ENCODE results near the gene LTB4R. TPM values are rescaled to one million over a fixed set of nuclear protein-coding genes. Genes with fewer than 3 reads are reported as not detected.

Gene LTB4R
- polyA plus RNA-seq, 6 donors from 2014 or later, result 1.4 to 2.4 (median 2.1) TPM

DNA sequence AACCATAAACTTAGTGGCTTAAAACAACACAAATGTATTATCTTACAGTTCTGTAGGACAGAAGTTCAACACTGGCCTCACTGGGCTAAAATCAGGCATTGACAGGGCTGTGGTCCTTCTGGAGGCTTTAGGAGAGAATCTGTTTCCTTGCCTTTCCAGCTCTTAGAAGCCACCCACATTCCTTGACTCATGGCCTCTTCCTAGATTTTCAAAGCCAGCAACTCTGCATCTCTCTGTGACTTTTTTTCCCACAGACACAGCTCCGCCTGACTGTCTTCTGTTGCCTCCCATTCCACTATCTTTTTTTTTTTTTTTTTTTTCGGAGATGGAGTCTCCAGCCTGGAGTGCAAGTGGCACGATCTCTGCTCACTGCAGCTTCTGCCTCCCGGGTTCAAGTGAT, 44.9 kb downstream of the LTB4R start:
- no peak for ATAC-seq (ENCODE audit: low read depth in 2 of 2)

GRCh38 chr14:24360281-24360680, 49.0 kb downstream of the LTB4R start:
- DNase-seq (no peak), ATAC-seq (ENCODE audit: low read depth in 2 of 2) (no peak)
- Mint-ChIP-seq H3K4me3 (no peak overlapping the region), H3K27ac (no peak overlapping the region), H3K27me3 (peaks cover 0 to 38% (median 10%) of the 10 kb centered on the region in 3 donors), H3K4me1 (peaks cover 0 to 3% (median 3%) of the 10 kb centered on the region in 3 donors), H3K9me3 (no peaks in the 10 kb centered on the region), H3K36me3 (no peaks in the 10 kb centered on the region)

More for the DNA sequence above, 44.9 kb downstream of the LTB4R start:
- Mint-ChIP-seq H3K9me3 (no peaks in the 10 kb centered on the region), H3K4me1 (peaks cover 0 to 5% (median 0%) of the 10 kb centered on the region in 3 donors), H3K4me3 (no peak overlapping the region), H3K27me3 (peaks cover 22 to 50% (median 33%) of the 10 kb centered on the region in 3 donors), H3K36me3 (no peaks in the 10 kb centered on the region), H3K27ac (no peak overlapping the region)
- DNase-seq, result no peak

GRCh38 chr14:24361326-24361725, 50.0 kb downstream of the LTB4R start:
- no peak for DNase-seq
- Mint-ChIP-seq H3K36me3 (no peaks in the 10 kb centered on the region), H3K4me1 (peaks cover 8 to 14% (median 12%) of the 10 kb centered on the region in 3 donors), H3K27me3 (peaks cover 0 to 38% (median 14%) of the 10 kb centered on the region in 3 donors), H3K4me3 (no peak overlapping the region), H3K9me3 (no peaks in the 10 kb centered on the region), H3K27ac (no peak overlapping the region)
- ATAC-seq (ENCODE audit: low read depth in 2 of 2), result no peak

DNA sequence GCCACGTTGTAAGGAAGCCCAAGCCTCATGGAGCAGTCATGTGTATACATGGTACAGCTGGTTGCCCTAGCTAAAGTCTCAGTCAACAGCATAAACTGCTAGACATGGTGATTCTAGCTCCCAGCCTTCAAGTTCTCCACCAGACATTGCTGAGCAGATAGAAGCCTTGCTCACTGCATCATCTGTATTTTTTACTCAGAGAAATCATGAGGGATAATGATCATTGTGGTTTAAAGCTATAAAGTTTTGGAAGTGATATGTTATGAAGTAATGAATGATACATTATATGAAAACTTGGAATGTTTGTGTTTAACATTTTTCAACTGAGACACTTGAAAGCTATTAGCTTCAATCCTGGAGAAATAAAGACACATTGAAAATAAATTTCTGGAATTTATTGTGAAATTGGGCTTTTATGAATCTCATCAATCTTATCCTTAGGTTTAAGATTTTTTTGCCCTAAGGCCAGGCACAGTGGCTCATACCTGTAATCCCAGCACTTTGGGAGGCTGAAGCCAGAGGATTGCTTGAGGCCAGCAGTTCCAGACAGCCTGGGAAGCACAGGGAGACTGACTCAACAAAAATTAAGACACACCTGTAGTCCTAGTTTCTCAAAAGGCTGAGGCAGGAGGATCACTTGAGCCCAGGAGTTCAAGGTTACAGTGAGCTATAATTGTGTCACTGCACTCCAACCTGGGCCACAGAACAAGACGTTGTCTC, 51.1 kb downstream of the LTB4R start:
- H3K36me3 Mint-ChIP-seq, result no peaks in the 10 kb centered on the region
- no peak for ATAC-seq (ENCODE audit: low read depth in 2 of 2)
- DNase-seq, result no peak
- no peak overlapping the region for H3K4me3 Mint-ChIP-seq
- H3K9me3 Mint-ChIP-seq, result no peaks in the 10 kb centered on the region
- peaks cover 19 to 23% (median 19%) of the 10 kb centered on the region in 3 donors for H3K4me1 Mint-ChIP-seq
- peaks cover 0 to 40% (median 11%) of the 10 kb centered on the region in 3 donors for H3K27me3 Mint-ChIP-seq
- H3K27ac Mint-ChIP-seq, result no peak overlapping the region

GRCh38 chr14:24363401-24363800, 52.1 kb downstream of the LTB4R start:
- ATAC-seq (ENCODE audit: low read depth in 2 of 2), result no peak
- H3K27ac Mint-ChIP-seq, result no peak overlapping the region
- peaks cover 29 to 33% (median 29%) of the 10 kb centered on the region in 3 donors for H3K4me1 Mint-ChIP-seq
- no peaks in the 10 kb centered on the region for H3K36me3 Mint-ChIP-seq
- no peaks in the 10 kb centered on the region for H3K9me3 Mint-ChIP-seq
- H3K27me3 Mint-ChIP-seq, result peaks cover 0 to 41% (median 10%) of the 10 kb centered on the region in 3 donors
- H3K4me3 Mint-ChIP-seq, result no peak overlapping the region
- no peak for DNase-seq

DNA sequence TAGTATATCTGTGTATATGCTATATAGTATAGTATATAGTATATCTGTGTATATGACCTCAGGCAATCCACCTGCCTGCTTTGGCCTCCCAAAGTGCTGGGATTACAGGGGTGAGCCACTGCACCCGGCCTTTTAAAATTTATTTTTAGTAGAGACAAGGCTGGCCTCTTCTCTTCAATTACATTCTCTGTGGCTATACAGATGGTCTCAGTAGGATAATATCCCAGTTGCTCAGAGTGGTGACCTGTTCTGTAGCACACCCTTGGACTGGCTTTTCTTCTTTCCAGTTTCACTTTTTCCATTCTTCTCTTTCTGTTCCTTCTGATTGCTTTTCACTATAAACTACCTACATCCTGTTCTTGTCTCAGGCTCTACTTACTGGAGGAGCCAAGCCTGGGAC, 53.5 kb downstream of the LTB4R start:
- H3K27me3 Mint-ChIP-seq, result peaks cover 0 to 41% (median 10%) of the 10 kb centered on the region in 3 donors
- no peaks in the 10 kb centered on the region for H3K36me3 Mint-ChIP-seq
- peaks cover 34 to 38% (median 35%) of the 10 kb centered on the region in 3 donors for H3K4me1 Mint-ChIP-seq
- DNase-seq, result no peak
- H3K4me3 Mint-ChIP-seq, result no peak overlapping the region
- no peaks in the 10 kb centered on the region for H3K9me3 Mint-ChIP-seq
- no peak for ATAC-seq (ENCODE audit: low read depth in 2 of 2)
- H3K27ac Mint-ChIP-seq, result no peak overlapping the region

DNA sequence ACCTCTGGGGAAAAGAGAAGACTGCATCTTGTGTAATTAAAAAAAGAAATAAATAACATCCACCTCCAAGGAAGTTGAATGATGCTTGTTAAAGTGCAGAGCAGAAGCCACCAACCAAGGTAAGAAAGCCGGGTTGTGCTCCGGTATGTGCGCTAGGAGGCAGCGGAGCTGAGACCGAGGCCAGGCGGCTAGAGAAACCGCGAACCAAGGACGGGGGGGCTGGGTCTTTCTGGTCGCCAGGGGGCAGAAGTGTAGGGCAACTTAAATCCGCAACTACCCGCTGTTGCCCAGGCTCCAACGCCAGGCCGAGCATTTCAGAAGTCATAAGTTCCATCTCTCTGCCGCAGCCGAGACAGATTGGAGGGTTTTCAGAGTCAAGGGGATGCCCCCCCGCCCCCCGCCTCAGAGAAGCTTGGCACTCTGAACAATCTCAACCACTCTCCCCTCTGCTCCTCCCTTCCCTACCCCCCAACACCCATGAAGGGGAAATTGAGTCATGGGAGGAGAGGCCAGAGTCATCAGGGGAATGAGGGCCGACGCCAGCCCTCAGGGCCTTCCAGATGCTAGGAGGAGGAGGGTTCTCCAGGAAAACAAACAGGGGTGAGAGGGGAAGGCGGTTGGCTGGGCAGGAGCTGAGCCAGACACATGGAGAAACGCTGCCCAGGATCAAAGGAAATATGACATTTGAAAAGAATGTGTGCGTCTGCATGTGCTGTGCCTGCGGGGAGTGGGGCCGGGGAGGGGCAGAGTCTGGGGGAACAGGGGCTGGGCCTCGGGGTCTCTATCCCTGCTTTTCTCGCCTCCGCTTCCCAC, 54.5 kb downstream of the LTB4R start:
- H3K9me3 Mint-ChIP-seq, result no peaks in the 10 kb centered on the region
- peaks cover 0 to 37% (median 10%) of the 10 kb centered on the region in 3 donors for H3K27me3 Mint-ChIP-seq
- peak; percentile 61 to 67 for ATAC-seq (ENCODE audit: low read depth in 2 of 2)

GRCh38 chr14:24366413-24366720, 55.1 kb downstream of the LTB4R start:
- peak overlapping the region; percentile 36 to 97 (median 86) for H3K4me3 Mint-ChIP-seq
- H3K27me3 Mint-ChIP-seq, result peaks cover 0 to 31% (median 8%) of the 10 kb centered on the region in 3 donors
- no peaks in the 10 kb centered on the region for H3K36me3 Mint-ChIP-seq
- H3K27ac Mint-ChIP-seq, result peak overlapping the region in 4 of 6 donors; percentile 87 to 97 (median 91)
- ATAC-seq (ENCODE audit: low read depth in 2 of 2), result no peak
- H3K9me3 Mint-ChIP-seq, result no peaks in the 10 kb centered on the region
- peaks cover 34 to 38% (median 35%) of the 10 kb centered on the region in 3 donors for H3K4me1 Mint-ChIP-seq
- DNase-seq, result no peak

More for the DNA sequence above, 54.5 kb downstream of the LTB4R start:
- peak overlapping the region; percentile 87 to 97 (median 91) for H3K27ac Mint-ChIP-seq
- peak overlapping the region; percentile 80 to 97 (median 86) for H3K4me3 Mint-ChIP-seq
- peak; percentile 88 for DNase-seq
- H3K4me1 Mint-ChIP-seq, result peaks cover 34 to 38% (median 35%) of the 10 kb centered on the region in 3 donors
- no peaks in the 10 kb centered on the region for H3K36me3 Mint-ChIP-seq

DNA sequence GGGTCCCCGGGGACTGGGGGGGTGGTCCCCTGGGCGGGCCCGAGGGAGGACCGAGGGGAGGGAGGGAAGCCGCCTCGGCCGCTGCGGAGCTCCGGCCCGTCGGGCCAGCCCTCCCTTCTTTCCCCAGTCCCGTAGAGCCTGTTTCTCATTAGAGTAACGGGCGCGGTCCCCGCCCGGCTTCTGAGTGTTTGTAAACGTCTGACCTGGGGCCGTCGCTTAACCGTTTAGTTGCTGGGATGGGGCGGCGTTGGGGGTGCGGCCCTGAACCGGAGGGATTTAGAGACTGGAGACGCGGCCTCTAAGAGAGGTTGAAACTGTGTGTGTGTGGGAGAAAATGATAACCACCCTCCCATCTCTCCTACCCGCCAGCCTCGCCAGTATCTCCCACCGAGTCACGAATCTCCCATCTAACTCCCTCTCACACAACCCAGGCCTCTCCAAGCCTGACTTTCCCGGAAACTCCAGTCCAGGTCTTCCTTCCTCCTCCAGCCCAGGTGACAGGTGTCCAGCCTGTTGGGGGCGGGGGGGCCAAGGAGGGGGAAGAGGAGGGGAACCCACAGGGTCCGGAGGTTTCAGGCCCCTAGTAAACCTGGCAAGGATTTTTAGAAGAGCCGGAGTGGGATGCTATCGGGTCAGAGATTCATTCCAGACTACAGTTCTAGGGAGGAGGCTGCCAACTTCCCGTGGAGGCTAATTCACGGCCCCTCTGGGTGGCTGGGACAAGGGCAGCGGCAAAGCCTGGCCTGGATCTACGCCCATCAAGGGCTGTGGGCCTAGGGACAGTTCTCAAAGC, 55.6 kb downstream of the LTB4R start:
- DNase-seq (peak; percentile 96), ATAC-seq (ENCODE audit: low read depth in 2 of 2) (peak; percentile 76 to 78)
- H3K4me3 Mint-ChIP-seq, result peak overlapping the region; percentile 77 to 97 (median 88)
- H3K27ac Mint-ChIP-seq, result peak overlapping the region; percentile 87 to 97 (median 92)
- peaks cover 34 to 38% (median 35%) of the 10 kb centered on the region in 3 donors for H3K4me1 Mint-ChIP-seq
- H3K36me3 Mint-ChIP-seq, result no peaks in the 10 kb centered on the region
- H3K9me3 Mint-ChIP-seq, result no peaks in the 10 kb centered on the region
- peaks cover 0 to 26% (median 4%) of the 10 kb centered on the region in 3 donors for H3K27me3 Mint-ChIP-seq

Other genes with a start within 250 kb of the LTB4R start
- gene CPNE6, start 239.9 kb upstream of the LTB4R start, polyA plus RNA-seq (ENCODE audit: low read depth in 6 of 6), result 1 to 10 TPM in 1 of 6 donors, not detected in 5; 1.1 TPM
- 10 to 100 TPM; 26.5 to 48.0 (median 36.8) TPM for gene PCK2, start 217.2 kb upstream of the LTB4R start, polyA plus RNA-seq (ENCODE audit: low read depth in 6 of 6)
- 100 to 1,000 TPM in 1 of 6 donors, 10 to 100 TPM in 5; 65.8 to 106 (median 78.5) TPM for gene DCAF11, start 196.7 kb upstream of the LTB4R start, polyA plus RNA-seq (ENCODE audit: low read depth in 6 of 6)
- gene NRL, start 196.6 kb upstream of the LTB4R start, polyA plus RNA-seq (ENCODE audit: low read depth in 6 of 6), result 1 to 10 TPM; 2.3 to 8.9 (median 6.4) TPM
- gene FITM1, start 180.8 kb upstream of the LTB4R start, polyA plus RNA-seq (ENCODE audit: low read depth in 6 of 6), result 1 to 10 TPM in 1 of 6 donors, under 1 TPM in 4, not detected in 1; 0.29 to 1.4 (median 0.53) TPM
- gene PSME1, start 175.3 kb upstream of the LTB4R start, polyA plus RNA-seq (ENCODE audit: low read depth in 6 of 6), result 100 to 1,000 TPM; 704 to 932 (median 769) TPM
- gene EMC9, start 169.9 kb upstream of the LTB4R start, polyA plus RNA-seq (ENCODE audit: low read depth in 6 of 6), result 10 to 100 TPM in 2 of 6 donors, 1 to 10 TPM in 4; 5.9 to 15.3 (median 9.2) TPM
- 100 to 1,000 TPM; 257 to 514 (median 294) TPM for gene PSME2, start 164.9 kb upstream of the LTB4R start, polyA plus RNA-seq (ENCODE audit: low read depth in 6 of 6)
- gene RNF31, start 164.0 kb upstream of the LTB4R start, polyA plus RNA-seq (ENCODE audit: low read depth in 6 of 6), result 10 to 100 TPM; 21.0 to 47.2 (median 32.1) TPM
- 100 to 1,000 TPM in 3 of 6 donors, 10 to 100 TPM in 3; 86.7 to 140 (median 97.2) TPM for gene IRF9, start 150.2 kb upstream of the LTB4R start, polyA plus RNA-seq (ENCODE audit: low read depth in 6 of 6)
- gene REC8, start 139.4 kb upstream of the LTB4R start, polyA plus RNA-seq (ENCODE audit: low read depth in 6 of 6), result 1 to 10 TPM; 3.6 to 9.6 (median 6.9) TPM
- gene IPO4, start 122.7 kb upstream of the LTB4R start, polyA plus RNA-seq (ENCODE audit: low read depth in 6 of 6), result 10 to 100 TPM in 5 of 6 donors, 1 to 10 TPM in 1; 5.4 to 19.0 (median 12.6) TPM
- gene TM9SF1, start 116.1 kb upstream of the LTB4R start, polyA plus RNA-seq (ENCODE audit: low read depth in 6 of 6), result 10 to 100 TPM; 34.5 to 43.9 (median 37.0) TPM
- gene TSSK4, start 105.8 kb upstream of the LTB4R start, polyA plus RNA-seq (ENCODE audit: low read depth in 6 of 6), result 1 to 10 TPM in 3 of 6 donors, under 1 TPM in 2, not detected in 1; 0.36 to 1.7 (median 1.4) TPM
- 100 to 1,000 TPM; 139 to 167 (median 157) TPM for gene CHMP4A, start 98.0 kb upstream of the LTB4R start, polyA plus RNA-seq (ENCODE audit: low read depth in 6 of 6)
- gene MDP1, start 95.4 kb upstream of the LTB4R start, polyA plus RNA-seq (ENCODE audit: low read depth in 6 of 6), result 10 to 100 TPM; 32.7 to 48.2 (median 37.3) TPM
- 100 to 1,000 TPM; 306 to 385 (median 326) TPM for gene NEDD8, start 79.1 kb upstream of the LTB4R start, polyA plus RNA-seq (ENCODE audit: low read depth in 6 of 6)
- 100 to 1,000 TPM in 3 of 6 donors, 10 to 100 TPM in 3; 90.3 to 120 (median 99.2) TPM for gene GMPR2, start 78.6 kb upstream of the LTB4R start, polyA plus RNA-seq (ENCODE audit: low read depth in 6 of 6)
- gene TINF2, start 68.9 kb upstream of the LTB4R start, polyA plus RNA-seq (ENCODE audit: low read depth in 6 of 6), result 100 to 1,000 TPM; 238 to 289 (median 254) TPM
- not detected for gene TGM1, start 48.3 kb upstream of the LTB4R start, polyA plus RNA-seq (ENCODE audit: low read depth in 6 of 6)
- 10 to 100 TPM; 22.2 to 36.2 (median 22.8) TPM for gene RABGGTA, start 39.9 kb upstream of the LTB4R start, polyA plus RNA-seq (ENCODE audit: low read depth in 6 of 6)
- 10 to 100 TPM; 20.4 to 38.5 (median 29.3) TPM for gene DHRS1, start 11.7 kb upstream of the LTB4R start, polyA plus RNA-seq (ENCODE audit: low read depth in 6 of 6)
- 1 to 10 TPM in 5 of 6 donors, under 1 TPM in 1; 0.83 to 2.4 (median 1.3) TPM for gene NOP9, start 11.7 kb upstream of the LTB4R start, polyA plus RNA-seq (ENCODE audit: low read depth in 6 of 6)
- 10 to 100 TPM in 1 of 6 donors, 1 to 10 TPM in 5; 4.9 to 10.4 (median 8.1) TPM for gene CIDEB, start 3.5 kb upstream of the LTB4R start, polyA plus RNA-seq (ENCODE audit: low read depth in 6 of 6)
- 1 to 10 TPM in 1 of 6 donors, under 1 TPM in 5; 0.28 to 1.2 (median 0.69) TPM for gene LTB4R2, start 1.4 kb upstream of the LTB4R start, polyA plus RNA-seq (ENCODE audit: low read depth in 6 of 6)
- under 1 TPM in 3 of 6 donors, not detected in 3; 0.29 to 0.53 (median 0.32) TPM for gene ADCY4, start 23.6 kb downstream of the LTB4R start, polyA plus RNA-seq (ENCODE audit: low read depth in 6 of 6)
- gene RIPK3, start 28.5 kb downstream of the LTB4R start, polyA plus RNA-seq (ENCODE audit: low read depth in 6 of 6), result 10 to 100 TPM in 2 of 6 donors, 1 to 10 TPM in 3, not detected in 1; 7.7 to 12.9 (median 9.3) TPM
- gene NFATC4, start 56.7 kb downstream of the LTB4R start, polyA plus RNA-seq (ENCODE audit: low read depth in 6 of 6), result under 1 TPM in 2 of 6 donors, not detected in 4; 0.19 to 0.43 TPM
- under 1 TPM in 2 of 6 donors, not detected in 4; 0.05 to 0.14 TPM for gene NYNRIN, start 87.5 kb downstream of the LTB4R start, polyA plus RNA-seq (ENCODE audit: low read depth in 6 of 6)
- gene CBLN3, start 118.2 kb downstream of the LTB4R start, polyA plus RNA-seq (ENCODE audit: low read depth in 6 of 6), result 1 to 10 TPM in 5 of 6 donors, under 1 TPM in 1; 0.70 to 2.6 (median 2.1) TPM
- 10 to 100 TPM; 22.8 to 39.8 (median 24.0) TPM for gene KHNYN, start 118.5 kb downstream of the LTB4R start, polyA plus RNA-seq (ENCODE audit: low read depth in 6 of 6)
- 100 to 1,000 TPM in 2 of 6 donors, 10 to 100 TPM in 4; 79.5 to 106 (median 87.5) TPM for gene SDR39U1, start 131.3 kb downstream of the LTB4R start, polyA plus RNA-seq (ENCODE audit: low read depth in 6 of 6)
- not detected for gene CMA1, start 196.8 kb downstream of the LTB4R start, polyA plus RNA-seq (ENCODE audit: low read depth in 6 of 6)